ENCODE measurements around the gene MEF2B.

Gene MEF2B

GRCh38 chr19:19096641-19097627, 73.1 kb downstream of the MEF2B start:
- DNase-seq, result no peak

GRCh38 chr19:19095691-19096090, 74.4 kb downstream of the MEF2B start:
- no peak for DNase-seq

Measured in activated naive CD4-positive, alpha-beta T cell (primary cell).